PFSK-1 (cell line): Measurements from ENCODE around the gene RASSF10.

ENCODE experiments used
- FOXP2 ChIP-seq: optimal IDR thresholded peaks from 2 replicates; pipeline ENCODE3; 2011; ENCODE audit warnings: borderline replicate concordance, control low read depth, inconsistent platforms; ENCODE audit not compliant: insufficient read depth; ENCODE audit errors: extremely low read length, extremely low read depth
- POLR2AphosphoS5 ChIP-seq: IDR thresholded peaks from 2 replicates; pipeline ENCODE4 v1.6.1; 2012; ENCODE audit warnings: low read depth, mild to moderate bottlenecking, control low read depth, low read length, moderate library complexity
- REST ChIP-seq, 2 experiments: IDR thresholded peaks; 2 replicates each; pipeline versions ENCODE4 v1.6.1 to v1.8.0; 2011 to 2012; ENCODE audit warnings: low read depth in 2 of 2, low read length in 2 of 2, control low read depth in 1 of 2, inconsistent platforms in 1 of 2, mild to moderate bottlenecking in 1 of 2, moderate library complexity in 1 of 2; ENCODE audit not compliant: insufficient read depth in 1 of 2
- SIN3A ChIP-seq: IDR thresholded peaks from 2 replicates; pipeline ENCODE4 v1.6.1; 2012; ENCODE audit warnings: mild to moderate bottlenecking, low read length, moderate library complexity, borderline replicate concordance; ENCODE audit not compliant: insufficient read depth
- TAF1 ChIP-seq: IDR thresholded peaks from 2 replicates; pipeline ENCODE4 v1.6.1; 2012; ENCODE audit warnings: low read length, control low read depth, borderline replicate concordance; ENCODE audit not compliant: insufficient read depth

The RASSF10 gene

DNA sequence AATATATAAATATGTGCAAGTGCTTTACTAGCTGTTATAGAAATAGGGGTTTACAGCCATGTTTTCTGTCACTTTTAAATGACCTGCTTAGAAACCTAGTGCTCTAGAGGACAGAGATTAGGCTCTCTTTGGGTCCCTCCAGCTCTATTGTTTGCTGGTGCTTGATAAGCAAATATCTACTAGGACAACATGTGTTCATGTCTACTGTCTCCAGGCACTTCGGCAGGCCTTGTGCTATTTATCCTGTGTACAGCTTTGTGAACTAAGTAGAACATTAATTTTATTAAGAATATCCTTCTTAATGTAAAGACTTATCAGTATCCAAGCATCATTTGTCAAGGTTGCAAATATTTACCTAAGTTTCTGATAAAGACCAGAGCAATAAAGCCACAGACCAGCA lies 11.9 kb upstream of the RASSF10 start:
- TF ChIP-seq TAF1 (no peak), SIN3A (no peak), REST (IDR thresholded peaks at IDR 0.05; ENCODE audit: insufficient read depth in 1 of 2, low read depth in 2 of 2, low read length in 2 of 2) (no peak), POLR2AphosphoS5 (no peak), FOXP2 (no peak)

- TF ChIP-seq REST (IDR thresholded peaks at IDR 0.05; ENCODE audit: insufficient read depth in 1 of 2, low read depth in 2 of 2, low read length in 2 of 2): no peak
- TF ChIP-seq TAF1: no peak
- no peak for TF ChIP-seq SIN3A
- no peak for TF ChIP-seq POLR2AphosphoS5
- TF ChIP-seq FOXP2: no peak
These were observed 10.8 kb upstream of the RASSF10 start for GRCh38 chr11:12998336-12998735.

GRCh38 chr11:12999597-12999996 lies 9.5 kb upstream of the RASSF10 start:
- TF ChIP-seq SIN3A: no peak
- TF ChIP-seq FOXP2: no peak
- no peak for TF ChIP-seq REST (IDR thresholded peaks at IDR 0.05; ENCODE audit: insufficient read depth in 1 of 2, low read depth in 2 of 2, low read length in 2 of 2)
- TF ChIP-seq TAF1: no peak
- no peak for TF ChIP-seq POLR2AphosphoS5

DNA sequence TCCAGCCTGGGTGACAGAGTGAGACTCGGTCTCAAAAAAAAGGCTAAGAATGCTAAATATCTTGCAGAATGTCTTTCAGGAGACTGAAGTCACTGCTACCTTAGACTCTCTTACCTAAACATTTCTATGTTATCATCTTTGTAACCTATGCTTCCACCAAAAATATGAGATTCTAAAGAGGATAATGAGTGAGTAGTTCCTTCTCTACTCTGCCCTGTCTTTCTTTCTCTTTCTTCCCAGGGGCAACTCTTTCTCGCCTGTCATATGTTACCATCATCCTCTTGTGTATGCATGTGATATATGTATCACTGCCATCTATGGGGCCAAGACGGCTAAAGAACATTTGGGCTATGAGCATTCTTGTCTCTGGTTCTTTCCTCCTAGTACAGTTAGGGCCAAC lies 9.0 kb upstream of the RASSF10 start:
- no peak for TF ChIP-seq POLR2AphosphoS5
- TF ChIP-seq REST (IDR thresholded peaks at IDR 0.05; ENCODE audit: insufficient read depth in 1 of 2, low read depth in 2 of 2, low read length in 2 of 2): no peak
- TF ChIP-seq SIN3A: no peak
- TF ChIP-seq FOXP2: no peak
- TF ChIP-seq TAF1: no peak

- TF ChIP-seq REST (IDR thresholded peaks at IDR 0.05; ENCODE audit: insufficient read depth in 1 of 2, low read depth in 2 of 2, low read length in 2 of 2) (peak in 1 of 2 experiments; percentile 71; a peak in 1 of 4 replicates), POLR2AphosphoS5 (no peak), SIN3A (peak; percentile 61; the same call in 1 of the 2 replicates)
These were observed 8.4 kb upstream of the RASSF10 start for GRCh38 chr11:13000721-13001120.
